ENCODE data around the gene CD320. TPM values are rescaled to one million over a fixed set of nuclear protein-coding genes. Genes with fewer than 3 reads are reported as not detected.

CD320 gene
- total and polyA plus RNA-seq, 2 donors, result 24.7 to 31.9 TPM

DNA sequence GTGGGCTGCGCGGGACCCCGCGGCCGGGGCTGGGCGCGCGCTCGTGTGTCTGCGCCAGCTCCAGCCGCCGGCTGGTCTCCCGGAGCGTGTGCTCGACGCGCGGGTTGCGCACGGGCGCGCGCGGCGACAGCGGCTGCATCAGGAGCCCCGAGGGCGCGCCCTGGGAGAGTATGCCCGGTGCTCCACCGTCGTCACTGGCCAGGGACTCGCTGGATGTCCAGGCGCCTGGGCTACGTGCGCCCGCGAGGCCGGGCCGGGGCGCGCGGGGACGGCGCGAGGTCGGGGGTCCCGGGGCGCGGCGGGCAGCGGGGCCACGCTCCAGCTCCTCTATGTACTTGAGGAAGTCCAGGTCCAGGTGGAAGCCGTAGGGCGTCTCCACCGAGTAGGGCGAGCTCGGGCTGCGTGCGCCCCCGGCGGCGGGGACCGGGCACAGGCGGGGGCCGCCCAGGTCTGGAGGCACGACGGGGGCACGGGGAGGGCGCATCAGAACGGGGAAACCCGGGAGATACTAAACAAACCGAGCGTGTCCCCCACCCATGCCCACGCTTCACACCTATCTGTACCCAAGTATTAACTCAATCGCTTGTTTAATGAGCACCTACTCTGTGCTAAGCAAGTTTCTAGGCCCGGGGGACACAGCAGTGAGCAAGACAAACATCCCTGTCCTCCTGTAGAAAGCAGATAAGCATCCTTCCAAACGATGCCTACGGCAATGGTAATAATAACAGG is 27.3 kb upstream of the CD320 start:
- H3K27me3 ChIP-seq (ENCODE audit: control insufficient read depth in 2 of 2, insufficient read depth in 1 of 2, low read length in 1 of 2), result peaks cover 48 to 89% of the 10 kb centered on the region in 2 donors
- peaks cover 0 to 4% of the 10 kb centered on the region in 2 donors for H3K9me3 ChIP-seq (ENCODE audit: control insufficient read depth in 2 of 2, insufficient read depth in 1 of 2, low read length in 1 of 2)
- peak overlapping the region in 1 of 2 donors; percentile 39 for H3K4me3 ChIP-seq (ENCODE audit: low read length in 2 of 2)
- no peak for DNase-seq (ENCODE audit: low read depth in 6 of 9, low spot score in 9 of 9)
- peaks cover 4 to 8% of the 10 kb centered on the region in 2 donors for H3K4me1 ChIP-seq (ENCODE audit: control insufficient read depth in 2 of 2, insufficient read depth in 2 of 2, low read length in 2 of 2)
- WGBS, result 6% methylated on average over 79 of the region's 79 CpGs
- no peaks in the 10 kb centered on the region for H3K36me3 ChIP-seq (ENCODE audit: control insufficient read depth in 2 of 2, insufficient read depth in 2 of 2, low read length in 1 of 2)
- no peak overlapping the region for H3K27ac ChIP-seq (ENCODE audit: low read depth in 1 of 2, low read length in 1 of 2)

DNA sequence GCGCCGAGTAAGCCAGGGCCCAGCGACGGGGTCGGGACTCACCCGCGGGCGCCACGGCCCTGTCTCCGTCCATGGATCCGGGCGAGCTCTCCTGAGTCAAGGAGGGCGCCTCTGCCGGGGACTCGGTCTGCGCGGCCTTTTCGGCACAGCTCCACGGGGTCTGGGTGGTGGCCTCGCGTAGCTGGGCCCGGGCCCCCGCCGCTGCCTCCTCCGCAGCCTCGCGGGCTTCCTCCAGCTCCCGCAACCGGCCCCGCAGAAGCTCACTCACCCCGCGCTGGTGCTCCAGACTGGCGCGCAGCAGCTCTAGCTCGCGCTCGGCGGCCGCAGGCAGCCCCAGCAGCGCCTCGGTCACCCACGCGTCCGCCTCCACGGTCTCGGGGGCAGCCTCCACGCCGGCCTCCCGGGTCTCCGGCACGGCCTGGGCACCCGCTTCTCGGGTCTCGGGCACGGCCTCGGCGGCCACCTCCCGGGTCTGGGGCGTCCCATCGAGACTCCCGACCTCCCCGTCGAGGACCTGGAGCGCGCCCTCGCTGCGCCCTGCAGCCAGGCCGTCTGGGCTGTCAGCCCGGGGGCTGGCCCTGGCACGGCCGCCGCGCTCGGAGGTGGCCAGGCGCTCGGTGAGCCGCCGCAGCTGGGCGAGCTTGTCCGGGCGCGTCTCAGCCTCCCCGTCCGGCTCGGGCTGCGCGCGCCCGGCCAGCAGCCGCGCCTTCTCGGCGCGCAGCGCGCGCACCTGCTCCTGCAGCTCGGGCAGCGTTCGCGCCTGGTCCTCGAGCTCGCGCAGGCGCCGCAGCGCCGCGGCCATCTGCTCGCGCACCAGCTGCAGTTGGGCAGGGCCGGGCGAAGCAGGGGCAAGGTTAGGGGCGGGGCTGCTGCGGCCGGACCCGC is 26.5 kb upstream of the CD320 start:
- Histone ChIP-seq H3K36me3 (ENCODE audit: control insufficient read depth in 2 of 2, insufficient read depth in 2 of 2, low read length in 1 of 2) (no peaks in the 10 kb centered on the region), H3K4me1 (ENCODE audit: control insufficient read depth in 2 of 2, insufficient read depth in 2 of 2, low read length in 2 of 2) (peaks cover 4 to 8% of the 10 kb centered on the region in 2 donors), H3K9me3 (ENCODE audit: control insufficient read depth in 2 of 2, insufficient read depth in 1 of 2, low read length in 1 of 2) (peaks cover 0 to 4% of the 10 kb centered on the region in 2 donors), H3K27ac (ENCODE audit: low read depth in 1 of 2, low read length in 1 of 2) (no peak overlapping the region), H3K27me3 (ENCODE audit: control insufficient read depth in 2 of 2, insufficient read depth in 1 of 2, low read length in 1 of 2) (peaks cover 48 to 83% of the 10 kb centered on the region in 2 donors), H3K4me3 (ENCODE audit: low read length in 2 of 2) (peak overlapping the region in 1 of 2 donors; percentile 39)
- DNase-seq (ENCODE audit: low read depth in 6 of 9, low spot score in 9 of 9), result no peak
- WGBS, result 10% methylated on average over 117 of the region's 117 CpGs

DNA sequence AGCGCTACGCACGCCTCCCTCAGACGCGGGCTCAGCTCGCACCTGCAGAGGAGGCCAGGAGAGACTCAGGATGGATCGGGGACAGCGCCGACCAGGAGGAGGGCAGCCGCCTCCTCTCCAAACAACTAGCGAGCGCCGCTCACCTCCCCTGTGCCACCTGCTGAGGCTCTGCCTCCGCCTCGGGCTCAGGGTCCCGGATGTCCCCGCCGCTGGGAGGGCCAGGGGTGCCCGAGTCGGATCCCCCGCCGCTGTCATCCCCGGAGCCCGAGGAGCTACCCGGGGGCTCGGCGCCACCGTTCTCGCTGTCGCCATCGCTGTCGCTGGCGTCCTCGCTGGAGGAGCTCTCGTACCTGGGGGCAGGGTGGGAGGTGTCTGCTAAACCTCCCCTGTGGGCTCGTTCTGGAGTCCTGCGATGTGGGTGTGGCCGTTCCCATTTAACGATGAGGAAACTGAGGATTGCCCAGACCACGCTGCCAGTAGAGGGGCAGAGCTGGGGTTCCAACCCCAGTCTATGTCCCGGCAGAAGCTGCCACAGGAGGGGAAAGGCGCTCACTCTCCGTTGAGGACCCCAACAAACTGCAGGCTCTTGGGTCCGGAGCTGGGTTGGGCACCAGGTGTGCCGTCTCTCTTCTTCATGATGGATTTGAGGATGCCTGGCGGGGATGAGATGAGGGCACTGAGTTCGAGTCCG is 25.8 kb upstream of the CD320 start:
- H3K36me3 ChIP-seq (ENCODE audit: control insufficient read depth in 2 of 2, insufficient read depth in 2 of 2, low read length in 1 of 2), result no peaks in the 10 kb centered on the region

DNA sequence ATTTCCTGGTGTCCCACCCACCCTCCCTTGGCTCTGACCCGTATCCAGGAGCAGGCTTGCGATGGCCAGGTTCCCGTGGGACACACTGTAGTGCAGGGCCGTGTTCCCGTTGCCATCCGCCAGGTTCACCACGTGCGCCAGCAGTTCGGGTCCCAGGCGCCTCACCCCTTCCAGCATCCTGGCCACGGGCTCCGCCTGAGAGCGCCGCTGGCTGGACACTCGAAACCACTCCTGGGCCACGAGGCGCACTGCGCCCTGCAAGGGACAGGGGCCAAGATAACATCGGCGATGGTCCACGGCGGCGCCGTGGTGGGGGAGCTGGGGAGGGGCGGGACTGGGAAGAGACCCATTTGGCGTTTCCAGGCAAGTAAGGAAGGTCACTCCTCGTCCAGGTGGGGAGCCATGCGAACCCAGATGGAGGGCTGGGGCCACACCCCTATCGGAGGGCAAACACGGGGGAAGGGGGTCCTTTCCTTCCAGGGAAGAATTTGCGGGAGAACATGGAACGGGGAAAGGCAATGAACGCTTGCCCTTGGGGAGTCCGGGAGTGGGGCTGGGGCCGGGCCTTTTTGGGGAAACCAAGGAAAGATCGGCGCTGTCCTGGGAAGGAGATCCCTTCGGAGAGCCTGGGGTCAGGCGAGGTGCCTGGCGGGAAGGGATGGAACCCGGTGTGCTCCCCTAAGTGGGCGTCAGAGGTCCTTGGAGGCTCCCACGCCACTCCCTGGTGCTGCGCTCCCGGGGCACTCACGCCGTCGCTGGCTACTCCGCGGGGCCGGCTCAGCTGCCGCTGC is 25.0 kb upstream of the CD320 start:
- WGBS, result 38% methylated on average over 52 of the region's 52 CpGs
- Histone ChIP-seq H3K4me1 (ENCODE audit: control insufficient read depth in 2 of 2, insufficient read depth in 2 of 2, low read length in 2 of 2) (peaks cover 4 to 8% of the 10 kb centered on the region in 2 donors), H3K4me3 (ENCODE audit: low read length in 2 of 2) (no peak overlapping the region), H3K9me3 (ENCODE audit: control insufficient read depth in 2 of 2, insufficient read depth in 1 of 2, low read length in 1 of 2) (peaks cover 0 to 4% of the 10 kb centered on the region in 2 donors), H3K36me3 (ENCODE audit: control insufficient read depth in 2 of 2, insufficient read depth in 2 of 2, low read length in 1 of 2) (no peaks in the 10 kb centered on the region), H3K27ac (ENCODE audit: low read depth in 1 of 2, low read length in 1 of 2) (no peak overlapping the region), H3K27me3 (ENCODE audit: control insufficient read depth in 2 of 2, insufficient read depth in 1 of 2, low read length in 1 of 2) (peaks cover 48 to 76% of the 10 kb centered on the region in 2 donors)
- DNase-seq (ENCODE audit: low read depth in 6 of 9, low spot score in 9 of 9), result no peak

More for the DNA sequence above, 25.8 kb upstream of the CD320 start:
- Histone ChIP-seq H3K4me3 (ENCODE audit: low read length in 2 of 2) (no peak overlapping the region), H3K4me1 (ENCODE audit: control insufficient read depth in 2 of 2, insufficient read depth in 2 of 2, low read length in 2 of 2) (peaks cover 4 to 8% of the 10 kb centered on the region in 2 donors), H3K27me3 (ENCODE audit: control insufficient read depth in 2 of 2, insufficient read depth in 1 of 2, low read length in 1 of 2) (peaks cover 48 to 78% of the 10 kb centered on the region in 2 donors), H3K9me3 (ENCODE audit: control insufficient read depth in 2 of 2, insufficient read depth in 1 of 2, low read length in 1 of 2) (peaks cover 0 to 4% of the 10 kb centered on the region in 2 donors), H3K27ac (ENCODE audit: low read depth in 1 of 2, low read length in 1 of 2) (no peak overlapping the region)
- DNase-seq (ENCODE audit: low read depth in 6 of 9, low spot score in 9 of 9), result no peak
- 28% methylated on average over 48 of the region's 48 CpGs for WGBS

DNA sequence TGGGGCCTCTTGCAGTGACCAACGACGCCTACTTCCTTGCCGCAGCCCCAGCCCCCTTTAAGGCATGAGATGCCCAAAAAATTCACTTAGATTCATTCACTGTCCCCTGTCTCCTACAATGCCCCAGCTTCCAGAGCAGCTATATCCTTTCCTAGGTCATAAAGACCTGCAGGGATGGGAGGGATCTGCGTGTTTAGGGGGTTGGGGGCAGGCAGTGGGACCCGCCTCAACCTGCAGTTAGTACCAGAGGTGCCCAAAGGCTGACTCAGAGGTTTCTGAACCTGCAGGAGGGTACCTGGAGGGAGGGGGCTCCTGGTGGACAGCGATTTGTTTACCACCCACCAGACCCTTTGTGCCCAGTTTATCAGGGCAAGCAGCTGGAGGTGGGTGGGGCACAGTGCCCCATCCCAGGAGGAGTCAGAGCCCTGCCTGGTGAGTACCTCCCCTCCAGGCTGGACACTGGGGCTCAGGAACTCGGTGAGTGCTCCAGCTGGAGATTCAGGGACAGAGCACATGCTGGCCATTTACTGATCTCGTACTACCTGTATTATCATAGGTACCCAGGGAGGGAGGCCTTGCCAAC is 23.2 kb upstream of the CD320 start:
- H3K4me1 ChIP-seq (ENCODE audit: control insufficient read depth in 2 of 2, insufficient read depth in 2 of 2, low read length in 2 of 2), result peaks cover 4 to 8% of the 10 kb centered on the region in 2 donors
- peaks cover 2 to 4% of the 10 kb centered on the region in 2 donors for H3K9me3 ChIP-seq (ENCODE audit: control insufficient read depth in 2 of 2, insufficient read depth in 1 of 2, low read length in 1 of 2)
- H3K27ac ChIP-seq (ENCODE audit: low read depth in 1 of 2, low read length in 1 of 2), result no peak overlapping the region
- no peaks in the 10 kb centered on the region for H3K36me3 ChIP-seq (ENCODE audit: control insufficient read depth in 2 of 2, insufficient read depth in 2 of 2, low read length in 1 of 2)
- no peak overlapping the region for H3K4me3 ChIP-seq (ENCODE audit: low read length in 2 of 2)
- 93% methylated on average over 8 of the region's 8 CpGs for WGBS
- DNase-seq (ENCODE audit: low read depth in 6 of 9, low spot score in 9 of 9), result no peak
- H3K27me3 ChIP-seq (ENCODE audit: control insufficient read depth in 2 of 2, insufficient read depth in 1 of 2, low read length in 1 of 2), result peaks cover 45 to 63% of the 10 kb centered on the region in 2 donors

DNA sequence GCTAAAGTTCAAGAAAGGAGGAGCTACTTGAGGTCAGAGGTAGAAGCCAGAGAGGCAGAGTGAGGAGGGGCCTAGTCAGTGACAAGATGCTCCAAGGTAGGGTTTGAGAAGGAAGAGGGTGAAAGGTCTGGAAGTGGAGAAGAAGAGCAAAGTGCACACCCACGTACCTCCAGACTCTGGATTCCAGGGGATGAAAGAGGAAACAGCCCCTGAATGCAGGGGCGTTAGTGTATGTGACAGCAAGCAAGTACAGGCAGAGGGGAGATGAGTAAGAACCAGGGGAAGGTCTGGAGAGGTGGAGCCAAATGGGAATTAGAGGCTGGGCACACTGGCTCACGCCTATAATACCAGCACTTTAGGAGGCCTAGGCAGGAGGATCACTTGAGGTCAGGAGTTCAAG is 21.8 kb upstream of the CD320 start:
- Histone ChIP-seq H3K9me3 (ENCODE audit: control insufficient read depth in 2 of 2, insufficient read depth in 1 of 2, low read length in 1 of 2) (peaks cover 2 to 4% of the 10 kb centered on the region in 2 donors), H3K27me3 (ENCODE audit: control insufficient read depth in 2 of 2, insufficient read depth in 1 of 2, low read length in 1 of 2) (peaks cover 31 to 52% of the 10 kb centered on the region in 2 donors), H3K4me3 (ENCODE audit: low read length in 2 of 2) (no peak overlapping the region), H3K36me3 (ENCODE audit: control insufficient read depth in 2 of 2, insufficient read depth in 2 of 2, low read length in 1 of 2) (peaks cover 0 to under 1% of the 10 kb centered on the region in 2 donors), H3K4me1 (ENCODE audit: control insufficient read depth in 2 of 2, insufficient read depth in 2 of 2, low read length in 2 of 2) (peaks cover 0 to 2% of the 10 kb centered on the region in 2 donors), H3K27ac (ENCODE audit: low read depth in 1 of 2, low read length in 1 of 2) (no peak overlapping the region)
- 89% methylated on average over 3 of the region's 3 CpGs for WGBS
- DNase-seq (ENCODE audit: low read depth in 6 of 9, low spot score in 9 of 9), result no peak

DNA sequence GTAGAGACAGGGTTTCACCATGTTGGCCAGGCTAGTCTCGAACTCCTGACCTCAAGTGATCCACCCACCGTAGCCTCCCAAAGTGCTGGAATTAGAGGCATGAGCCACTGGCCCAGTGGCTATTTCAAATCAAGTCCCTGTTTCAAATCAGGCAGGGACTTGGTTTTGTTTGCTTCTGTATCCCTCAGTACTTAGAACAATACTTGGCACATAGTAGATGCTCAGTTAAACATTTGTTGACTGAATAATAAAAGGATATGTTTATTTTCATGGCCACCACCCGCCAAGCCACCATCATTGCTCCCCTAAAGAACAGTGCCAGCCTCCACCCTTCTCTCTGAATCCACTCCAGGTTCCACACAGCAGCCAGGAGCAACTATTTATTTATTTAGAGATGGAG is 17.3 kb upstream of the CD320 start:
- DNase-seq (ENCODE audit: low read depth in 6 of 9, low spot score in 9 of 9), result no peak
- Histone ChIP-seq H3K4me1 (ENCODE audit: control insufficient read depth in 2 of 2, insufficient read depth in 2 of 2, low read length in 2 of 2) (peaks cover 11 to 15% of the 10 kb centered on the region in 2 donors), H3K27ac (ENCODE audit: low read depth in 1 of 2, low read length in 1 of 2) (no peak overlapping the region), H3K4me3 (ENCODE audit: low read length in 2 of 2) (no peak overlapping the region), H3K9me3 (ENCODE audit: control insufficient read depth in 2 of 2, insufficient read depth in 1 of 2, low read length in 1 of 2) (peaks cover 2 to 4% of the 10 kb centered on the region in 2 donors), H3K27me3 (ENCODE audit: control insufficient read depth in 2 of 2, insufficient read depth in 1 of 2, low read length in 1 of 2) (peaks cover 0 to 12% of the 10 kb centered on the region in 2 donors), H3K36me3 (ENCODE audit: control insufficient read depth in 2 of 2, insufficient read depth in 2 of 2, low read length in 1 of 2) (peaks cover 21 to 22% of the 10 kb centered on the region in 2 donors)
- WGBS, result 97% methylated on average over 3 of the region's 3 CpGs

Measured in thymus (tissue), 11 donors.